Myocyte (in vitro differentiated cells): ENCODE measurements around the gene PYCR2. TPM values are rescaled to one million over a fixed set of nuclear protein-coding genes. Genes with fewer than 3 reads are reported as not detected.

Experiments used
- DNase-seq: peaks from one replicate; pipeline ENCODE4 v3.0.0-alpha.2; 2012; ENCODE audit warnings: low read depth
- total RNA-seq: library from RNA; depleted of rRNA; stranded (reverse); fragments of >200 nt; gene quantifications from 2 replicates; pipeline ENCODE4 v1.2.3, GENCODE V29; 2014

PYCR2 gene
- total RNA-seq, 1 donor from 2014 or later: 58.1 TPM

DNA sequence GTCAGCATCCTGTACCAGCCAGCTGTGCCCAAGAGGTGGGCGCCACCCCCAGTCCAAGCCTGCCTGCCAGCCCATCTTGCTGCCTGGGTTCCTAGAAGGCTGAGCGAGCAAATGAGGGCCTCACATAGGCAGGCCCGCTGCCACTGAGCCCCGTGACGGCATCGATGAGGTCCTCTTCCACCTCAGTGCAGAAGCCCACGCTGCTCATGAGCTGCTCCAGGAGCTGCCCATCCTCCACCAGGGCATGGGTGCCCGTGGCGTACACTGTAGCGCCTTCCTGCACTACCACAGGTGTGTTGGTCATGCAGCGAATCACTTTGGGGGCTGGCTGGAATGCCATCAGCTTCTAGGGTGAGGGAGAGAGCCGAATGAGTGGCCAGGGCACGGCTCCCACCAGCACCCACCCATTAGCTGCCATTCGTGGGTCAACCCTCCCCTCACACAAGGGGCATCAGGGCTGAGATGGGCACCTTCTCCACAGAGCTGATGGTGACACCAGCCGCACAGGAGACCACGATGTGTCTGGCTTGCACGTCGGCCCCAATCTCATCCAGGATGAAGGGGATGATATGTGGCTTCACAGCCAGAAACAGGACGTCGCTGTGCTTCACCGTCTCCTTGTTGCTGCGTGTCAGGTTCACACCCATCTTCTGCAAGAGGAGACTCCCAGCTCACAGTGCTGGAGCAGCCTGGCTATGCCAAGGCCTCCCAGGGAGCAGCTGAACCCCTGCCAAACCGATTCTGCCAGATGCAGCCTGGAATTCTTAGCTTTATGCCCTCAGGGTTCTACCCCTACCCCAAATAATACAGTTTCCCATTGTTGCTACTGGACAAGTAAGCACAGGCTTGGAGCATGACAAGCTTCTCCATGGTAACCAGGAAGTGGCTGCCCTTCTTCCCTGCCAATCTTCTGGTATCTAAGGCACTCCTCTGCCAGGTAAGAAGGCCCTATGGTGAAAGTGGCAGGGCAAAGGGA is 2.0 kb downstream of the PYCR2 start:
- peak; percentile 2 for DNase-seq

- peak; percentile 33 for DNase-seq
Observed at GRCh38 chr1:225919906-225920305, 4.1 kb downstream of the PYCR2 start.

GRCh38 chr1:225918280-225918679 is 5.8 kb downstream of the PYCR2 start:
- no peak for DNase-seq

GRCh38 chr1:225917536-225917935 is 6.5 kb downstream of the PYCR2 start:
- DNase-seq: no peak

GRCh38 chr1:225917101-225917500 is 6.9 kb downstream of the PYCR2 start:
- DNase-seq: no peak

DNA sequence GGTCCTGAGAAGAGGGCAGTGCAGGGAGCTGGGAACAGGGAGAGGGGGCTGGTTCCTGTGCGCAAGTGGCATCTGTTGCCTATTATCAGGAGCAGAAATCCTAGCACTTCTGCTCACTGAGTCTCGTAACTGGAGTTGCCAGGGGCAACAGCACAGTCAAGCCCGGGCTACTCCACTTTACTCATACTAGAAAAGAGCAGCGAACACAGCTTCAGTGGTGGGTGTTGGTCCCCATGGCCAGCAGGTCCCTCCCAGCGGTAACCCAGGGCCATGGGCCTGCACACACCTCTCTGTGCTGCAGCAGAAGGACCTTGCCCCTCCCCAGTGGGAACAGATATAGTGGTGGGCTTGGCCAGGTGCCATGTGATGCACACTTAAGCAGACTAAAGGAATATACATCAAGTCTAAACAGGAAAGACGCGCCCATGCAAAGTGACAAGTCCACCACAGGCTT is 8.5 kb downstream of the PYCR2 start:
- no peak for DNase-seq

GRCh38 chr1:225914947-225915346 is 9.1 kb downstream of the PYCR2 start:
- no peak for DNase-seq

- DNase-seq: no peak
Observed at GRCh38 chr1:225914391-225914790, 9.7 kb downstream of the PYCR2 start.

GRCh38 chr1:225911191-225912130 is 12.6 kb downstream of the PYCR2 start:
- no peak for DNase-seq

DNA sequence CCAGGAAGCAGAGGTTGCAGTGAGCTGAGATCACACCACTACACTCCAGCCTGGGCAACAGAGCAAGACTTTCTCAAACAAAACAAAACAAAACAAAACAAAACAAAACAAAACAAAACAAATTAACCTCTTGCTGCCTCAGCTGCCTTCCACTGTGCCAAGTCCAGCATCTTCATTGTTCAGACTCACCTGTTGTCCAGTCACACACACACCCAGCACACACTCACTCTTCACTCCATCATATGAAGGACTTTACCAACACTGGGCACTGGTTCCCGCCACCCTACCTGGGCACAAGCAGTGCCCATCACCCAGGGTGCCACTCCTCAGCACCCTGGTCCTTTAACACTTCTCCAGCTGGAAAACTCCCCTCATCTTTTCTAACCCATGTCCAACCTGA is 14.6 kb downstream of the PYCR2 start:
- no peak for DNase-seq

DNA sequence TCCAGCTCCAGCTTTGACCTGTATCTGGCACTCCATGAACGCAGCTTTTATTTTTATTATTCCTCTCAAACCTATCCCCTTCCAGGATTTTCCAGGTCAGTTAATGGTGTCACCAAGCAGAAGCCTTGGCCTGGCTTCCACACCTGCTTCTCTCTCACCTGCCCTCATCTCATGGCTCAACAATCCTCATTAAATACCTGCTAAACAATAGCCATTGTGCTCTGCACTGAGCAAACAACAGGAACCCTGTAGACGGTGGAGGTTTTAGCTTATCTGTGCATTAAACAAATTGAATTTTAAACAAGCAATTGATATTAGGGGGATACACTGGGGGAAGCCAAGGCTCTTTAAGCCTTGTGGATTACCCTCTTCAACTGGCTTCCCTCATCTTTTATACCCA is 15.3 kb downstream of the PYCR2 start:
- no peak for DNase-seq

- no peak for DNase-seq
Observed at GRCh38 chr1:225908013-225908640, 15.9 kb downstream of the PYCR2 start.

DNA sequence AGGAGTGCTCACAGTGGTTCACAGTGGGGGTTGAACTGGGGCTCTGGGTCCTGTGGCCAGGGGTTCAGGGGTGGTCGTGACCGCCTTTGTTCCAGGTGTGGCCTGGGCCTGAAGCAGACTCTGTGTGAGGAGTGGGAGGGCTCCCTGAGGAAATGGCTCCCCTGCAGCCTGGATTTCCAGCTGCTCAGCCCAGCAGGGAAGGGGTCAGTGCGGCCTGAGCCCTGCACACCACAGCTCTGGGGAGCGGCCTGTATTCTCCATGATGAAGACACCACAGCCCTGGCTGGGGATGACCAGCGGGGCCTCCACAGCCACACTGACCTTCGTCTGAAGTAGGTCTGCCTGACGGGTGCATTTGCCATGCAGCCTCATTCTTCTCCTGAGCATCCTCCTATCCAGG is 16.7 kb downstream of the PYCR2 start:
- DNase-seq: no peak

GRCh38 chr1:225906467-225906866 is 17.6 kb downstream of the PYCR2 start:
- DNase-seq: no peak

- no peak for DNase-seq
Observed at GRCh38 chr1:225903623-225904022, 20.4 kb downstream of the PYCR2 start.

GRCh38 chr1:225899044-225899925 is 24.8 kb downstream of the PYCR2 start:
- no peak for DNase-seq

DNA sequence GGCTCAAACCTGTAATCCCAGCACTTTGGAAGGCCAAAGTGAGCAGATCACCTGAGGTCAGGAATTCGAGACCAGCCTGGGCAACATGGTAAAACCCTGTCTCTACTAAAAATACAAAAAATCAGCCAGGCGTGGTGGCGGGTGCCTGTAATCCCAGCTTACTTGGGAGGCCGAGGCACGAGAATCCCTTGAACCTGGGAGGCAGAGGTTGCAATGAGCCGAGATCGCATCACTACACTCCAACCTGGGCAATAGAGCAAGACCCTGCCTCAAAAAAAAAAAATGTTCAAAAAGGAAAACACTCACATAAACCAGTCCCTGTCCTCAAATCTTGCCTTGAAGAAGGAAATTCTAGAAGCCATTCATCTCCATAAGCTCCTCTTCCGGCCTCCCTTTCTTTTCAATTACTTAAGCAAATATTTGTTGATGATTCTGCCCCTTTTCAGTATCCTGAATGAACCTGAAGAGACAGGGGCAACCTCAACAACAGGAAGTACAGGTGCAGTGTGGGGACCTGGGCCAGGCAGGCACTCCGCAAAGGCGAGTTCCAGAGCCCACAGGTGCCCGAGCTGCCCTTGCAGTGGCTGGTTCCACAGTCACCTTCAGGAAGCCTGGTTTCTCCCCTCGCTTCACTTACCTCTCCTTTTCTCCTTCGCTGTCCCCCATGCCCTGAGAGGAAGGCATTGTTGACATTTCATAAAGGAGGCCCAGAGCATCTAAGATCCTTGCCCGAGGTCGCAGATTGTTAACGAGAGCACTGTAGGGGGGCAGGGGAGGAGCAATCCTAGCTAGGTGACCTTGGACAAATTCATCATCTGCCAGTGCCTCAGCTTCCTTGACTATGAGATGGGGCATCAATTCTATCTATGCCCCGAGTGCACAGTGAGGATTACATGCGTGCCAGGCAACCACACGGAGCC is 26.2 kb downstream of the PYCR2 start:
- no peak for DNase-seq

DNA sequence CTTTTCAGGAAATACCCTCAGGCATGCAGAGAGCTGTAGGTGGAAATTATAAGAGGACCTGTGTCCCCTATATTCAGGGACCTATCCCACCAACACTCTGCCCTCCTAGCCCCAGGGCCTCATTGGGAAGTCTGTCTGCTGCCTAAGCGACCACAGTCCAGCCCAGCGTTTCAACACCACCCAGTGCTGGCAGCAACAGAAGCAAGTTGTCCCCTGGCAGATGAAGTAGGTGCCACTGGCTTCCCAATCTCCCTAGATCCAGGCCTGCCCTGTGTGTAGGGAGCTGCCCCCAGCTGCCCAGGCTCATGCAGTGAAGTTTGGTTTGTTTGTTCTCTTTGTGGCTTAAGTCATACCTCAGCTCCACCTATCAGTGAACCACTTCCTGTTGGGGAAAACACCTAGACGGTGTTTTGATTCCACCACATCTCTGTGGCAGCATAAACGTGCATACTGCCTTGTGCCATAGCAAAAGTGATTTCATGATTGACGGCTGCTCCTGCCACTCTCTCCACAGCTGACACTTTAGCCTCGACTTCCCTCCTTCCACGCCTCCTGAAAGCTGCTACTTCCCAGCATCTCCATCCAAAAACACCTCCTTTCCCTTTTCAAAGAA is 27.0 kb downstream of the PYCR2 start:
- no peak for DNase-seq

GRCh38 chr1:225896494-225896893 is 27.6 kb downstream of the PYCR2 start:
- DNase-seq: no peak
